Left lung (tissue), 10 donors: ENCODE data around the gene SHC3. TPM values are rescaled to one million over a fixed set of nuclear protein-coding genes. Genes with fewer than 3 reads are reported as not detected.

Source experiments
- ATAC-seq: fragments of 200-7000 bp; cut with Tn5 transposase; one replicate; pipeline ENCODE4 v1.9.1; 2020; ENCODE audit warnings: moderate library complexity
- DNase-seq, 4 donors: peaks; one replicate each; pipeline ENCODE4 v3.0.0-alpha.2; 2013 to 2020
- H3K27ac ChIP-seq, 2 donors: fragments of 200-600 bp; sonication (generic) in 1 of 2; one replicate each; pipeline versions ENCODE4 v1.5.0 to v1.8.0; 2020 to 2021
- H3K27me3 ChIP-seq, 2 donors: fragments of 200-600 bp; sonication (generic) in 1 of 2; one replicate each; pipeline versions ENCODE4 v1.5.0 to v1.8.0; 2020 to 2021
- H3K36me3 ChIP-seq, 2 donors: fragments of 200-600 bp; sonication (generic) in 1 of 2; one replicate each; pipeline versions ENCODE4 v1.5.0 to v1.8.0; 2020 to 2021
- H3K4me1 ChIP-seq, 2 donors: fragments of 200-600 bp; one replicate each; pipeline ENCODE4 v1.8.0; 2021
- H3K4me3 ChIP-seq, 2 donors: fragments of 200-600 bp; sonication (generic) in 1 of 2; one replicate each; pipeline versions ENCODE4 v1.5.0 to v1.8.0; 2020 to 2021; ENCODE audit warnings: mild to moderate bottlenecking in 1 of 2
- H3K9me3 ChIP-seq, 2 donors: fragments of 200-600 bp; sonication (generic) in 1 of 2; one replicate each; pipeline versions ENCODE4 v1.5.0 to v1.8.0; 2020 to 2021
- CTCF ChIP-seq, 2 donors: fragments of 200-600 bp; sonication (generic) in 1 of 2; IDR thresholded peaks; one replicate each; pipeline versions ENCODE4 v1.5.0 to v1.8.0; 2021; ENCODE audit warnings: antibody characterized with exemption in 2 of 2
- intact Hi-C, 2 donors: fragments of 100-400 bp; cut with DNase I; formaldehyde crosslinking; loops; one replicate each; pipeline versions ENCODE4 v1.11.2 to v1.14.2; 2022
- polyA plus RNA-seq, 6 donors: library from polyadenylated mRNA; unstranded; fragments of 120-200 nt; gene quantifications; one replicate each; pipeline ENCODE4 v1.2.1, GENCODE V29; 2013; ENCODE audit not compliant: insufficient read length in 6 of 6
- total RNA-seq, 2 donors: library from RNA; stranded (reverse); fragmentation: NEBNext Ultra II Directional; extraction: Animal tissue kit (Norgen Biotek cat#: 25700); gene quantifications; one replicate each; pipeline ENCODE4 v1.2.1, GENCODE V29; 2021
- donor health status: DM: no; HTN: yes; CAD: no.
- donor health status: DM: no; HTN: no; CAD: no.

SHC3 gene
- total and polyA plus RNA-seq, 8 donors, result 10.4 to 19.2 (median 15.6) TPM

DNA sequence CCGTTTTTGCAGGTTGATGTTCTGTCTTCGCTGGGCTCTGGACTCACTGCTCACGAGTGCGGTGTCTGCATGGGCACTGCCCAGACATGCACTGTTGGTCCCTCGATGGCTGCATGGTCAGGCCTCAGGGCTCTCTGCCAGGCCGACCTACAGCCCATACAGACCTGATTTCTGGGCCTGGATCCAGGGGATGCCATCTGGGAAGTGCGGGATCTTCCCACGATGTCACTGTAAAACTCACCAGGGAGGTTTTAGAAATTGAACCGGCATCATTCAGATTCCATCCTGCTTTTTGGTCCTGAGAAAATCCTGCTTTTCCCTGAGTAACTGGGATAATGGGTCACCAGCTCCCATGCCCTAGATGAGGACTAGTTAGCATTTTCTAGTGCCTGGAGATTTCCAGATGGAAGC lies 178.2 kb downstream of the SHC3 start:
- no peak for TF ChIP-seq CTCF (IDR thresholded peaks at IDR 0.05)
- intact Hi-C loops, result loop anchor here in 1 of 2 donors (2.0 kb wide), 1 partner anchor 408 kb away; no protein-coding TSS in a partner anchor

DNA sequence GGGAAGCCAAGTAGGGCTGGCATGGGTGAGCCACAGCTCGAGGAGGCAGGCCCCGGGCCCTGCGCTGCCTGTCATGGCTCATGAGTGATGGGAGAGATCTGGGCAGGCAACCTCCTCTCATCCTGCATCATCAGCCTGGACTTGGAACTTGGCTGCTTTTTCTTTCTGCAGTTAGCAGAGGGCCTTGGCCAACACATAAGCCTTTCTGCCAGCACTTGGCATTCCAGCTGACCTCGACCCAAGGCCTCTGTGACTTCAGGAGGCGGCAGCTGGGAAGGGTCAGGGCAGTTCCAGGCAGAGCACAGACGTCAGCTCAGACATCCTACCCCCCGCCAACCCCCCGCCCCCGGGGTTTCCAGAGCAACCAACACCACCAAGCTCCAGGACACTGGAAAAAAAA lies 179.7 kb downstream of the SHC3 start:
- no peaks in the 10 kb centered on the region for H3K9me3 ChIP-seq
- H3K27me3 ChIP-seq, result peaks cover 0 to 10% of the 10 kb centered on the region in 2 donors
- ATAC-seq (peak; percentile 17), DNase-seq (peak in 1 of 4 donors; percentile 54)
- peaks cover 13 to 19% of the 10 kb centered on the region in 2 donors for H3K4me1 ChIP-seq
- no peak for TF ChIP-seq CTCF (IDR thresholded peaks at IDR 0.05)
- no peaks in the 10 kb centered on the region for H3K36me3 ChIP-seq
- intact Hi-C loops, result no loop called here
- H3K27ac ChIP-seq, result no peak overlapping the region
- H3K4me3 ChIP-seq, result no peak overlapping the region

More for the DNA sequence above, 178.2 kb downstream of the SHC3 start:
- H3K4me3 ChIP-seq, result no peak overlapping the region
- DNase-seq (no peak), ATAC-seq (no peak)
- no peaks in the 10 kb centered on the region for H3K9me3 ChIP-seq
- H3K27me3 ChIP-seq, result peaks cover 0 to 10% of the 10 kb centered on the region in 2 donors
- H3K4me1 ChIP-seq, result peaks cover 3 to 17% of the 10 kb centered on the region in 2 donors
- H3K27ac ChIP-seq, result no peak overlapping the region
- no peaks in the 10 kb centered on the region for H3K36me3 ChIP-seq

- ATAC-seq, result no peak
- Histone ChIP-seq H3K4me1 (peaks cover 14 to 20% of the 10 kb centered on the region in 2 donors), H3K4me3 (no peak overlapping the region), H3K27me3 (peaks cover 0 to 10% of the 10 kb centered on the region in 2 donors), H3K27ac (no peak overlapping the region), H3K36me3 (no peaks in the 10 kb centered on the region), H3K9me3 (no peaks in the 10 kb centered on the region)
- intact Hi-C loops, result no loop called here
- TF ChIP-seq CTCF (IDR thresholded peaks at IDR 0.05), result no peak
- no peak for DNase-seq
Observed at GRCh38 chr9:88998503-88998902, 180.1 kb downstream of the SHC3 start.

DNA sequence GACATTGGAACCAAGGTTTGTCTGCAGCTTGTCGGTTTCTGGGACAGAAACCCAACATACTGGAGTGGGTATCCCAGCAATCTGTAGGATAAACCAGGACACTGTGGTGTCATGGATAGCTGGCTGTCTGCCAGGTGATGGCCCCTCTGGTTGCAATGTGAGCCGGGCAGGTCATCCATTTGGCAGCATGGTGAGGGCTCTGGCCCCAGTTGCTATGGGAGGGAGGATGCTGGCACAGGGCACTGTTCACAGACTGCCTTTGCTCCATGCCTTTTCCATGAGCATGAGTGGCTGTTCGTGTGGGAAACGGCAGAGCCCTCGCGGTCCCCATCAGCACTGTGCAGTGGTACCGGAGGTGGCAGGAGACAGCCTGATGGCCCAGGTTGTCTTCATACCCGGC lies 181.0 kb downstream of the SHC3 start:
- no peak overlapping the region for H3K27ac ChIP-seq
- peak in 1 of 4 donors; percentile 44 for DNase-seq
- ATAC-seq, result no peak
- H3K9me3 ChIP-seq, result no peaks in the 10 kb centered on the region
- peaks cover 14 to 29% of the 10 kb centered on the region in 2 donors for H3K4me1 ChIP-seq
- intact Hi-C loops, result no loop called here
- H3K27me3 ChIP-seq, result peaks cover 0 to 18% of the 10 kb centered on the region in 2 donors
- H3K36me3 ChIP-seq, result no peaks in the 10 kb centered on the region
- no peak for TF ChIP-seq CTCF (IDR thresholded peaks at IDR 0.05)
- no peak overlapping the region for H3K4me3 ChIP-seq

- TF ChIP-seq CTCF (IDR thresholded peaks at IDR 0.05), result no peak
- no peak overlapping the region for H3K4me3 ChIP-seq
- intact Hi-C loops, result no loop called here
- H3K9me3 ChIP-seq, result no peaks in the 10 kb centered on the region
- H3K27ac ChIP-seq, result no peak overlapping the region
- peaks cover 0 to 26% of the 10 kb centered on the region in 2 donors for H3K27me3 ChIP-seq
- DNase-seq (no peak), ATAC-seq (no peak)
- H3K4me1 ChIP-seq, result peaks cover 14 to 37% of the 10 kb centered on the region in 2 donors
- no peaks in the 10 kb centered on the region for H3K36me3 ChIP-seq
Observed at GRCh38 chr9:88996921-88997235, 181.7 kb downstream of the SHC3 start.
